GM19438 (cell line): ENCODE results near the gene RIMS4.

Experiments used
- ATAC-seq: cut with Tn5 transposase; IDR thresholded peaks from one replicate; pipeline ENCODE4 v1.9.1; 2021; ENCODE audit warnings: low read depth; ENCODE audit not compliant: unreplicated experiment

The RIMS4 gene

GRCh38 chr20:44724423-44725091, 85.8 kb downstream of the RIMS4 start:
- no peak for ATAC-seq

DNA sequence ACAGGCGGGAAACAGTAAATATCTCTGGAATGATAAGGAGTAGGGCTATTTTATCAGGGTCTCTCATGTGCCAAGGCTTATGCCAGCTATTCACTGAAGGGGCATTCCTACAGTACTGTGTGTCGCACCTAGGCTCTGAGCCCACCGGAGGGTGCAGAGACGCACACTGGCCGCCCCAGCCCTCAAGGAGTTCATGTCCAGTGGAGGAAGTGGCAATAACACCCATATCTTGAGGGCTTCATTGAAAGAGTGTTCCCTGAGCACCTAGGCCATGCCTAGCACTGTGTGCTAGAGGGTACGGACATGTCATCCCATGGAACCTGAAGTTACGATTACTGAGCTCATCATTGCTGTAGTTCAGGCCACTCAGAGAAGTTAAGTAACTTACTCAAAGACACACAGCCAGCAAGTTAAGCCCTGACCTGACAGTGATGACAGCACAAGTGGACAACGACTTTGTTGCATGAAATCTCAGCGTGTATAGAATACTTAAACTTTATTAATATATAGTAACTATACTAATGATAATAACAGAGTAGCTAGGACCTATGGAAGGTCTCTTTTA, 86.5 kb downstream of the RIMS4 start:
- ATAC-seq, result no peak

- no peak for ATAC-seq
These were observed 87.0 kb downstream of the RIMS4 start for GRCh38 chr20:44723391-44723790.

DNA sequence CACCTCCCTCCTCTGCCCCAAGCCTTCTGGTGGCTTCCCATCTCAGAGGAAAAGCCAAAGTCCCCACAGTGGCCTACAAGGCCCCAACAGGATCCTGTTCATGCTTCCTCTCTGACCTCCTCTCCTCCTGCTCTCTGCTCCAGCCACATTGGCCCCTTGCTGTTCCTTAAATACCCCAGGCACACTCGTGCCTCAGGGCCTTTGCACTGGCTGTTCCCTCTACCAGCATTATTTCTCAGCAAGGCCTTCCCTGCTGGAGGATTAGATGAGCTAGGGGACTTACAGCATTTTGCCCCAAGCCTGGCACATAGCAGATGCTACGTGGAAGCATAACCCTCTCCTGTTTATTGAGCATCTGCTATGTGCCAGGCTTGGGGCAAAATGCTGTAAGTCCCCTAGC, 87.4 kb downstream of the RIMS4 start:
- ATAC-seq, result no peak

GRCh38 chr20:44721785-44722054, 88.6 kb downstream of the RIMS4 start:
- no peak for ATAC-seq

- ATAC-seq, result no peak
These were observed 89.2 kb downstream of the RIMS4 start for GRCh38 chr20:44720997-44721784.

DNA sequence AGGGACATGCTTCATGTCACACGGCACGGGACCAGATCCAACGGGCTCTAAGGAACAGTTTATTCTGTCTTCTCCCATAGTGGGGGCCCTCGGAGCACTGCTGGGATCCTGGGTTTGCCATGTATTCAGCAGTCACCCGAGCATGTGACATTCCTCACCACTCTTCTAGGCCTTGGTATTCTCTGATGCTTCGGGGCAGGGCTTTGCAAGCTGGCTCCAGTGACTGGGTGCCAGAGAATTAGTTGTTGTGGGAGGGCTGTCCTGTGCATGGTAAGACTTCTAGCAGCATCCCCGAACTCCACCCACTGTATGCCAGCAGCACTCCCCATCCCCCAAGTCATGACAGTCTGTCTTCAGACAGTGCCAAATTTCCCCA, 89.7 kb downstream of the RIMS4 start:
- ATAC-seq, result no peak

DNA sequence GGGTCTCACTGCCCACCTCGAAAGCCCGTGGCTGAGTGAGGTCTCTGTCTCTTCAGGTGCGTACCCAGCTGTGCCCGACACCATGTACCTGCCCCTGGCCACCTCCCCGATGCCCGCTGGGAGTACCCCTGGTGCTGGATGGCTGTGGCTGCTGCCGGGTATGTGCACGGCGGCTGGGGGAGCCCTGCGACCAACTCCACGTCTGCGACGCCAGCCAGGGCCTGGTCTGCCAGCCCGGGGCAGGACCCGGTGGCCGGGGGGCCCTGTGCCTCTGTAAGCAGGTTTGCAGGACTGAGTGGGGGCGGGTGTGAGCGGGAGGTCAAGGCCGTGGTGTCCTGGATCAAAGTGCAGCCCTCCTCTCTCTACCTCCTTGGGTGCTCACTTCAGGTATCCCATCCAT, 90.5 kb downstream of the RIMS4 start:
- ATAC-seq, result no peak

- no peak for ATAC-seq
These were observed 92.4 kb downstream of the RIMS4 start for GRCh38 chr20:44717986-44718385.

DNA sequence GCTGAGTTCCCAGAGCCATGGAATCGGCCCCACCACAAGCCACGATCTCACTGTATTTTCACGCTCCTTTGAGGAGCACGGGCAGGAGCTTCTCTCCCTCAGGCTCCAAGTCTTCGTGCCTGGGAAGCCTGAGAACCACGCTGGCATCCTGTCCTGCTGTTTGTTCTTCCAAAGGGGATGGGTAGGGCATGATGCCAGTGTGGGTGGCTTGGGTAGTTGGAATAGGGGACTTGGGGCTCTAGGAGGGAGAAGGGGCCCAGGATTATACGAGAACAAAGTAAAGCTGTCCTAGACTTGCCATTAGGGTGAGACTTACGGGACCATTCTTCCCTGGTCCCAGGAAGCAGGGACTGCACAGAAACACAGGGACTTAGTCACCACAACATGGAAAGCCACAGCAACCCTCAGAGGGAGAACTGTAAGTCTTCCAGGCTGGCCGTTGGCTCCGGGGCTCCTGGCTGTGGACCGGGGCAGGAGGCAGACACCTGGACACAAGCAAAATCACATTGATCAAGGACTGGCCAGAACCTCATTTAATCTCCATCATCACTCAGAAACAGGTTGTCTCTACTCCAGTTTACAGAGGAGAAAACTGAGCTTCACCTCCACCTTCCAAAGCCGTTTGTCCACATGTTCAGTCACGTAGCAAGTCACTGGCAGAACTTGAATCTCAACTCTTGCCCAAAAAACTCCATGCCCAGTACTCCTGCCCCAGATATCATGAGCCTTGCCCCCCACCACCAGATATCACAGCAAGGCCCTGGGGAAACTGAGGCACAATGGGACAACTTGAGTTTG, 93.8 kb downstream of the RIMS4 start:
- ATAC-seq, result no peak

- ATAC-seq, result no peak
These were observed 94.6 kb downstream of the RIMS4 start for GRCh38 chr20:44715499-44716308.

- no peak for ATAC-seq
These were observed 95.4 kb downstream of the RIMS4 start, which contains the start of gene CCN5 for GRCh38 chr20:44714701-44715498. TSS of gene CCN5 (plus strand) at chr20:44715369. CDS start at chr20:44715391, 22 bp downstream.

DNA sequence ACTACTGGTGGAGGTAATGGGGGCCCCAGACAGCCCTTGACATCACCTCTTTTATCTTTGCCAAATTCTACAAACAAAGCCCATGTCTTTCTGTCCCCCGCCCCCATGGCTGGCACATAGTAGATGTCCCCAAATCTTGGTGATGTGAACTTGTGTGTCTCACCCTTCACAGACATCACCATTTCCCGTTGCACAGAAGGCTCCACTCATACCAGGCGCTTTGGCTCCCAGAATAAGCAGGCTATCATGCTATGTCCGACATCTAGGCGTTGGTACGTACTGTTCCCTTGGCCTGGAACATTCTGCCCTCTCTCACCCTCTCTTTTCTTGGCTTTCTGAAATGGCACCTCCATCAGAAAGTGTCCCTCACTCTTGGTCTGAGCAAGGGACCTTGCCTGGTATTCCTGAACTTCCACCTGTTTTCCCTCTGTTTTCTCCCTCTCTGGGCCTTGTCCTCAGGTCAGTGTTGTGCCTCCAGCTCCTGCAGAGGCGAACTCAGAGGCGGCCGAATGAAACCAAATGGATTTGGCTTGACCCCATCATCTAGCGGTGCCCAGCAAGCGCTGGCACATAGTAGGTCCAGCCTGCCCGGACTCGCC, 96.1 kb downstream of the RIMS4 start:
- no peak for ATAC-seq

- ATAC-seq, result no peak
These were observed 99.1 kb downstream of the RIMS4 start for GRCh38 chr20:44711237-44711636.

- no peak for ATAC-seq
These were observed 100.5 kb downstream of the RIMS4 start for GRCh38 chr20:44709797-44710196.

DNA sequence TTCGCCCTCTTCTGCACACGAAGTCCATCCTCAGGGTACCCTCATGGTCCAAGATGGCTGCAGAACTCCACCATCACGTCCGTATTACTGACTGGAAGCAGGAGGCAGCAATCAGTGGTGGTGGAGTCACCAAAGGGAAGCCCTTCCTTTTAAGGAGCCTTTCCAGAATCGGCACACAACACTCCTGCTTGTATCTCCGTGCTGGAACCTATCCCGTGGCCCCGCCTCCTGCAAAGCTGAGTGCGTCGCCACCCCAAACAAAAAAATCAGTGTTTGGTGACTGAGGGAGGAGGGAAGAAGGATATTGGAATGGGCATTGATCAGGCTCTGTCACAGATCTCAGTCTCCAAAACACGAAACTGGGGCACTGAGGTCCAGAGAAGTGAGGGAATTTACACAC, 101.0 kb downstream of the RIMS4 start:
- no peak for ATAC-seq

- ATAC-seq, result no peak
These were observed 103.2 kb downstream of the RIMS4 start for GRCh38 chr20:44707018-44707579.

- ATAC-seq, result no peak
These were observed 103.9 kb downstream of the RIMS4 start for GRCh38 chr20:44706301-44707017.
